CD4-positive, alpha-beta T cell treated with Interleukin-12 subunit alpha and Interleukin-12 subunit beta, for 1 hour (primary cell): Measurements from ENCODE around the gene DENND6B.
A peak's percentile ranks its signal among the peaks of the same experiment; 100 is the strongest.

Experiments
- DNase-seq: peaks from one replicate; pipeline ENCODE4 v3.0.0-alpha.2; 2020

DENND6B gene

DNA sequence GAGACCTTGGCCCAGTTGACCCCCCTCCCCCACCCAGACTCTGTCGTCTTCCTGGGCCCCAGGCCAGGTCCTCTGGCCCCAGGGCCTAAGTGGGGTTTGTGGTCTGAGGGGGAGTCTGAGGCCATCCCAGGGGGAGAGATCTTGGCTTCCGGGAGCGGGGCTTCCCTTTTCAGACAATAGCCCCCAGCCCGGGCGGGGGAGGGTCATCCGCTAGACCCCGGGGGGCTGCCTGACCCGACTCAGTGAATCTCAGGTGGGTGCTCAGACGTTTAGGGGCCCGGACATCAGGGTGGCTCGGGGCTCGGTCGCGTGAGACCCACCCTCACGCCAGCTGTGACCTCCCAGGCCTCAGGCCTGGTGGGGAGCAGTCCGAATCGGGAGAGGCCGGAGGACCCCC is 57.2 kb downstream of the DENND6B start:
- no peak for DNase-seq

DNA sequence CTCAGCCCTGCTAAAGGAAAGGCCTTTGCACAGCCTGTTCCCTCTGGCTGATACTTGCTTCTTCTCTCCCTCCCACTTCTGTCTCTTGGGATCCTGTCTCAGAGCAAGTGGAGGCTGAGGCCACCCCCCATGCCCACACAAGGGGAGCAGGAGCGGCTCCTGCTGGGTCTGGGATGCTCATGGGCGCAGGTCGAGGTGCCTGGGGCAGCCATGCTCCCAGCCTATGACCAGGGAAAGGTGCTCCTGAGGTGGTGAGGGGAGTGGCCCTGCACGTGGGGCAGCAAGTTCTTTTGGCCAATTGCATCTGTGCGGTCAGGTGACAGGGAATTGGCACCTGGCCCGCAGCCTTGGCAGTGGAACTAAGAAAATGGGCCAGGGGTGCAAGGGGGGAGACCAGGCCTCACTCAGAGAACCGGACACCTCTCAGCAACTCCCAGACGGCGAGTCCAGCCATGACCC is 58.1 kb downstream of the DENND6B start:
- DNase-seq, result no peak

DNA sequence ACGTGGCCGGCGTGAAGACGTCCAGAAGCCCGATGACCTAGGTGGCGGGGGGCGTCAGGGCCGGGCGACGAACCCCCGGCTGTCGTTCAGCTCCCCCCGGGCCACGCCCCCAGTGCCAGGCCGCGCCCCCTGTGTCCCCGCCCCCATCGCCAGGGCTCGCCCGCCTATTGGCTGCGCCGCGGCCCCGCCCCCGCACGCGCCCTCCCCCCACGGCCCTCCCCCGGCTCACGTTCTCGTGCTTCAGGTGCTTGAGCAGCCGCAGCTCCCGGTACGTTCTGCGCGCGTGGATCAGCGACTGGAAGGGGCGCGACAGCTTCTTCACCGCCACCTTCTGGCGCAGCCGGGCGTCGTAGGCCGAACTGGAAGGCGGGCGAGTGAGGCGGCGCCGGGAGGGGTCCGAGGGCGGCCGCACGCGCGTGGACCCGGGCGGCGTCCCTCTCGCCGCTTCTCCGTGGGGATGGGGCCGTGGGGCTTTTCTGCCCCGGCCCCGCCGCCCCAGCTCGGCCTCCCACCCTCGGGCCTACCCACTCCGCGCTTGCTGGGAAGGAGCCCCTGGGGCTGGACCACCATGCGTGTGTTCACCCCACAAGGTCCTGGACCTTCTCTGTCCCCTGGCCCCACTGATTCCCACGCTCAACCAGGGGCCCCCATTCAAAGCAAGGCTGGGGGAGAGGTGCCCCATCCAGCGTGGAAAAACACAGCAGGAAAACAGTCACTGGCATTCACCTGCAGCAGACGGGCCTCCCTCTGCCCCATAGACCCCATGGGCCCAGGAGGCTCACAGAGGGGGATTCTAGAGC is 59.0 kb downstream of the DENND6B start:
- DNase-seq, result peak; percentile 67

DNA sequence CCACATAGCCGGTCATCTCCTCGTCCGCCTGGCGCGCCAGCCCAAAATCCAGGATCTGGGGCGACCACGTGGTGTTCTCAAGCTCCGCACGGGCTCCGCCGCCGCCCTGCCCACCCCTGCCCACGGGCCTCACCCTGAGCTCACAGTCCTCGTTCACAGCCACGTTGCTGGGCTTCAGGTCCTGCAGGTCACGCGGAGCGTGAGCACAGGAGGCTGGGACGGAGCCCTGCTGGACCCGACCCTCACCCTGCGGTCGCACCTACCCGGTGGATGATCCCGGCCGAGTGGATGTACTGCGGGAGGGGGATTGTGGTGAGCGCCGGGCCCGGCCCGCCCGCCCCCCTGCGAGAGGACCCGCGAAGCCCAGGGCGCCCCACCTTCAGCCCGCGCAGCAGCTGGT is 59.8 kb downstream of the DENND6B start:
- DNase-seq, result no peak

DNA sequence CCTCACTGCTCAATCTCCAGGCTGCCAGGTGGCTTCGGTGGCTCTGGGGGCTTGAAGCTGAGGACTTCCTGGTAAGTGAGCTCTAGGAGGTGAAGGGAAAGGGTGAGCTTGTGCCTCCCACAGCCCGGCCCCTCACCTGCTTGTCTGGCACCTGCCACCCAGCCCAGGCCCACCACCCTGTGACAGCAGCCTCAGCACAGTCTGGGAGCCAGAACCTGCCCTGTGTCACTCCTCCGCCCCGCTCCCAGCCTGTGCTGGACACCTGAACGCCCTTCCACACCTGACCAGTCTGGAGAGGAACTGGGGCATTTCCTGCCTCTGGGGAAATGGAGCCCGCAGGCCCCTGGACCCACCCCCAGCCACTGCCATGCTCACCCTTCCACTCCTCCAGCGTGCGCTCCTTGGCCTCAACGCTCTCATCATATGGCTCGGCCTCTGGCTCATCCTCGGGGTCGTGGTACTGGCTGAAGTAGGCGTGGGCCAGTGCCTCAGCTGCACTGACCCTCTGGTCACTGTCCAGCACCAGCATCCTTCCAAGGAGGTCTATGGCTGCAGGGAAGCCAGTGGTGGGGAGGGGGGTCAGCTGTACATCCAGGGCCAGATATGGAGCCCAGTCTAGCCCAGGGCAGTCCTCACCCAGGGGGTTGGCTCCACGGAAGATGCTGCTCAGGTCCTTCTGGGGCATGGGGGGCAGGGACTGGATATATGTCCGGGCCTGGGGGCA is 61.7 kb downstream of the DENND6B start:
- DNase-seq, result no peak

DNA sequence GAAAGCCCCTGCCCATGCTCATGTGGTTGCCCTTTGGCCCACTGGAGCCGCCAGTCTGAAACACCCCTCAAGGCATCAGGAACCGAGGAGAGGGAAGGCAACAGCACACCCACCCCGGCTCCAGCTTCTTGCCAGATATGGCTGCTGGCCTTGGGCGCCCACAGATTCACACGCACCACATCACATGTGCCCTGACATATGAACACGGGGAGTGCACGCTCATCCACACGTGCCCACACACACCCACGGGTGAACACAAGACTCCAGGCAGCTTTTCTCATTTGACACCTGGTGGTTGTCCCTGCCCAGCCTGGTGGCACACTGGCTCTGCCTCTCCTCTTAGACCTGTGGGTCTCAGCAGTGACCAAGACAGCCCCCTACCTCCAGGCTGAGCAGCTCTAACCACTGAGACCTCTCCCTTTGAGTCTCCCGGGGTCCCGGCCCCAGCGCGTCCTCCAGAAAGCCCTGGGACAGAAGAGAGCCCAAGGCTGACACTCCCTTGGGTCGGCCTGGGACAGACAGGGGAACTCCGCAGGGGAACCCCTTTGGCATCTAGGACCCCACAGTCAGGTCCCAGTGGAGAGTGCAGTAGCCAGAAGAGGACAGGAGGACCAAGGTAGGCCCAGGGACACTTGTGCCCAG is 62.6 kb downstream of the DENND6B start:
- no peak for DNase-seq

DNA sequence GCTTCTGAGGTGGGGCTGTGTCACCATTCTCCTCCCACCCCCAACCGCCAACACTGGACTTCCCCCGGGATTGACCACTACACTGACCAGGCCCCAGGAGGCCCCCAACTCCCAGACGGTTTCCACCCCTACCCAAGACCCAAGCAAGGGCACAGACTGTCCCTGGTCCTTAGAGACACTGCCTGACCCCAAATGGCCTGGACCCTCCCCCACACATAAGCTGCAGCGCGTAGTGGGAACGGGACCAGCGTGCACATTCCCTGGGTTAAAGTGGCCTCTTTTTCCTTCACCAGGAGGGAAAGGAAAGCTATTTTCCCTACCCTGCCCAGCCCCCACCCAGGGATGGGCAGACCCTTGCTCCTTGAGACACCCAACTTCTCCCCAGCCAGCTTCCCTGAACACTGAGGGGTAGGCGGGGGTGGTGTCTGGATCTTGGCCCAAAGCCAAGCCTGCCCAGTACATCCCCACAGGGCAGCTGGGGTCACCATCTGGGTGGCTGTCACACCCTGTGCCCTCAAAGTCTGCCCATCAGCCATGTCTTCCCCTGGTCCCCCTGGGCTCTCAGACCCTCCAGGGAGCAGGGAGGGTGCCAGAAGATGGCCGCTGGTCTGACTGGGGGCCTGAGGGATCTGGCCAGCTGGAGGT is 63.7 kb downstream of the DENND6B start:
- no peak for DNase-seq

DNA sequence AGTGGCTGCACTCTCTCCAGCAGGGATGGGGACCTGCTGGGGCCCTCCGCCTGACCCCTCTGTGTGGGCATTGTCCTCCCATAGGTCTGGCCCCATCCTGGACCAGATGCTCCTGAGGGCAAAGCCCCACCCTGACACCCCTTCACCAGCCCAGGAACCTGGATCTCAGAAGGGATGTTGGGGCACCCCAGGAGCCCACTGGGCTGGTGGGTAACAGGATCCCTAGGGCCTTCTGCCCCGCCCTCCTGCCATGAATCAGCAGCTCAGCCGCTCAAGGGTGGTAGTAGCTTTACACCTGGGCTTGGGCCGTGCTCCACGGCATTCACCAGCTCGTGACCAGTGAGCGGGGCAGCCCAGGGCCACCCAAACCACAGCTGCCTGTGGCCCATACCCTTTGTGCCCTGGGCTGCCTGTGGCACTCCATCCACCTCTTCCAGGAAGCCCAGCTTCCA is 64.3 kb downstream of the DENND6B start:
- DNase-seq, result no peak

DNA sequence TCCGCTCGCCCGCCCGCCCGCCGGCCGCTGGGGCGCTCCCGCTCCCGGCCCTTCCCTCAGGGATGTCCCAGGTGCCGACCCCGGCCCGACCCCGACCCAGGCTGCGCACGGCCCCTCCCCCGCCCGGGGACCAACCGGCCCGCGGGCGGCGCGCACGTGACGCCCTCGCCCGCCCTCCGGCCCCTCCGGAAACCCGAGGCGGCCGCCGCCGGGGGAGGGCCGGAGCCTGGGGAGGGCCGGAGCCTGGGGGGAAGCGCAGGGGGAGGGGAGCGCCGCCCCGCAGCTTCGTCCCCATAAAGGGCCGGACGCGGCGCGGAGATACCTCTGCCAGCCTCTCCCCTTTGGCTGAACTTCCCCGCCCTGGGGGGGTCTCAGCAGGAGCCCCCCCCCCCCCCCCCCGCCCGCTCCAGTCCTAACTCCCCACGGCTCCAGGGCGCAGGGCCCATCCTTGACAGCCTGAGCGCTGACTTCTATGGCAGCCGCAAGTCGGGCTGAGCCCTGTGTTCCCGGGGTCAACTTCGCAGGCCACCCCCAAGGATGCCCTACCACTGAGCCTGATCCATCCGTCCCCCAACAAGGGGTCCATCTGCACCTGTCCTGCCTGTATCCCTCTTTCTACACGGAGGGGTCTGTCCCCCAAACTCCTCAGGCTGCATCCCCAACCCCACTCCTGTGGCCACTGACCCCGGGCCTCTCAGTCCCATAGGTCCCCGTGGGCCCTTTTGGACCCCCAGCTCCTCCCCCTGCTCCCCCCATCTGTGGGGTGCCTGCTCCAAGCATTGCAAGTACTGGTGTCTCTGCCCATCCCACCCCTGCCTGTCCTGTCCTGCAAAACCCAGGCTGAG is 65.0 kb downstream of the DENND6B start, which contains the start of gene MAPK12:
Gene MAPK12, minus strand, starts transcription at position 69 of the 845 bp plus-strand sequence. CDS start 174 bp downstream, outside the sequence.
- no peak for DNase-seq

DNA sequence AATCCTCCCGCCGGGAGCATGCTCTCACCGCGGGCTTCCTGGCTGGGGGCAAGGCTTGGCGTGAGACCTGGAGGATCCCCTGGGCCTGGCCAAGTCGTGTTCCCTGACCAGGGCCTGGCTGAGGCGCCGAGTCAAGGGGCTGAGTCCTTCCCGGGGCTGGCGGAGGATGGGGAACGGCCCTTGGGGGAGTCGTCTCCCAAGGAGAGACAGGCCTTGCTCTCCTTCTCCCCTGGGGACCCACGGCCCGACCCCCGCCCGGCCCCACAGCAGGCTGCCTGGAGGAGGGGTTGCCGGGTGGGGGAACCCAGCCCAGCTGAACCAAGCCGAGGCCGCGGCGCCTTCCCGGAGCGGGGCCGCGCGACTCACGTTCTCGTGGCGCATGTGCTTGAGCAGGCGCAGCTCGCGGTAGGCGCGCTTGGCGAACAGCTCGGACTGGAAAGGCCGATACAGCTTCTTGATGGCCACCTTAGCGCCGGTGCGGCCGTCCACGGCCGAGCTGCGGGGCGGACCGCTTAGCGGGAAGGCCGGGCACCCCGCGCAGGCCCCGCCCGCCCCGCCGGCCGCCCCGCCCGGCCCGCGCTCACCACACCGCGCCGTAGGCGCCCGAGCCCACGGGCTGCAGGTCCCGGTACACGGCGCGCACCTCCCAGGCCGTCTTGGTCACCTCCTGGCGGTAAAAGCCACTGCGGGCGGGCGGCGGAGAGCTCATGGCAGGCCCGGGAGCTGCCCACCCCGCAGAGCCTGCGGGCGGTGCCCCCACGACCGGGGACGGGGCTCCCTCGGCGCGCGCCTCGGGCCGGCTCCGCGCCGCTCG is 65.8 kb downstream of the DENND6B start:
- DNase-seq, result no peak

DNA sequence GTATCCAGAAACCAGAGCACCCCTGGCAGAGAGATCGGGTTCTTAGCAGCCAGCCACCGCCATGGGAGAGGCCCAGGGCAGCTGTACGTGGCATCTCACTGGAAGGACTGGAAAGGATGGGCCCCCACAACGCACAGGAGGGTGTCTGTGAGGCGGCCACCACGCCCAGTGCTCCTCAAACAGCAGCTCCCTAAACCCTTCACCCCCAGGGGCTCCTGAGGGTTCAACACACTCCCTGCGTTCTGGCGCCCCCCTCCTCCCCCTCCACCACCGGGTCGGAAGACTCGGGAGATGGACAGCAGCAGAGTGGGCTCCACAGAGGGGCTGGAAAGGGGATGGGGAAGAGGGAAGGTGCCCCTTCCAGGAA is 66.4 kb downstream of the DENND6B start:
- no peak for DNase-seq

DNA sequence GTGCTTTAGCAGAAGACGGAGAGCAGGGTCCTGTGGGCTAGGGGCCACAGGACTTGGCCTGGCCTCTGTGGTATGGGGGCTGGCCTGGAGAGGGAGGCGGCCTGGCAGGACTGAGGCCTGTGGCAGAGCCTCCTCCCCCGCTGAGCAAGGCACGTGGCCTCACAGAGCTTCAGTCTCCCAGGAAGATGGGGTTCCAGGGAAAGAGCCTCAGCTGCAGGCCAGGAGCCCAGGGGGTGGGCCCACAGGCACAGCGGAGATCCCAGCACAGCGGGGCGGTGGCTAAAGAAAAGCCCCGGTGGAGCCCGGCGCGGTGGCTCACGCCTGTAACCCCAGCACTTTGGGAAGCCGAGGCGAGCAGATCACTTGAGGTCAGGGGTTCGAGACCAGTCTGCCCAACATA is 67.5 kb downstream of the DENND6B start:
- no peak for DNase-seq
